Stimulated activated CD8-positive, alpha-beta memory T cell treated with anti-CD3 and anti-CD28 coated beads, Interleukin-12 subunit alpha, Interleukin-12 subunit beta, amount 100 ng/mL, for 1 hour (primary cell): ENCODE data around the gene DOP1A.

Experiments
- DNase-seq: peaks from one replicate; pipeline ENCODE4 v3.0.0-alpha.2; 2020; ENCODE audit warnings: low read depth

The DOP1A gene

GRCh38 chr6:83083476-83083875 lies 16.0 kb downstream of the DOP1A start:
- DNase-seq = no peak

GRCh38 chr6:83086751-83087150 lies 19.3 kb downstream of the DOP1A start:
- no peak for DNase-seq

DNA sequence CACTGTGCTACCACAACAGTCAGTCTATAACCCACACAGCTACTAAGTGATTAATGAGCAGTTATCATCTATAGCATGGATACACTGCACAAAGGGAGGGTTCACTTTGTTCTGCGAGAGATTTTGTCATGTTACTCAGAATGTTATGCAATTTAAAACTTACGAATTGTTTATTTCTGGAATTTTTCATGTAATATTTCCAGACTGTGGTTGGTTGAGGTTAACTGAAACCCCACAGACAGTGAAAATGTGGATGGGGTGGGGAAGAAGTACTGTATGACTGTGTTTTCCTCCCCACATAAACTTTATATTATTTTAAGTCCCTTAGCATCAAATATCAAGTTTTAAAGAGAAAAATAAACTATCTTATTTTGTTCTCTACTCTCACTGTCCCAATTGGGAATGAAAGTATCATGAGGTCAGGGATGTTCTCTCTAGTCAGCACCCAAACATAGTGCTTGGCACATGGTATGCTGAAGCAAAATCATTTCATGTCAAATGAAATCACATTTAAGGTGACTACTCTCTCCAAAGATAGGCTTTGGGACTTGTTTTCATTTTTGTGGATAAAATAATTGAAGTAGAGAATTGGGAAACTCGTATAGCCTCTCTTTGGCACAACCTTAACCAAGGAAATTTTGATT lies 25.4 kb downstream of the DOP1A start:
- DNase-seq = no peak

DNA sequence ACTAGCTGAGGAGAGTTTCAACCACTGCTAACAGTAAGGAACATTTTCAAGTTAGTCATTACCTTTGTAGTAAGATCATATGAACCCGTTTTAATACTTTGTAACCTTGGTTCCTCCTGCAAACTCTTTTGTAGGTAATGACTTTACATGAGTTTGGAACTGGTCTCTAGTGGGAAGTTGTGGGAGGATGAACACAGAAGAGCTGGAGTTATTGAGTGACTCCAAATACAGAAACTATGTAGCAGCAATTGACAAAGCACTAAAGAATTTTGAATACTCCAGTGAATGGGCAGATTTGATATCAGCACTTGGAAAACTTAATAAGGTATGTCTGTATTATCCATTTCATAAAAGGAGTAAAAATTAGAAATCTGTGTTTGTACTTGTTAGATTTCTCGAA lies 29.3 kb downstream of the DOP1A start:
- no peak for DNase-seq

DNA sequence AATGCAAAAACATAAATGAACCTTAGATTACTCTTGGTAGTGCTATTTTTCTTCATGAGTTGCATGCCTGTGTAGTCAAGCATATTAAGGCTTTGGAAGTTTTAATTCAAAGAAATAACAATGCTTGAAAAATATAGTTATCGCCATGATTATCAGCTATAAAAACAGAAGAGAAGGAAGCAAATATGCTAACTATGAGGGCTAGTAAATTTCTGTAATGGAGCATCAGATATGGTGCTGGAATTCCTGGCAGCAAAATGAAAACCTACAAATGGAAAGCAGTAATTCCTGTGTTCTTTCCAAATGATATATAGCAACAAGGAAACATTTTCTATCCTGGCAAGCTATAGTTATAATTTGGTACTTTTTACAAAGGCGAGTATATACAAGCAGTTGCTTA lies 29.7 kb downstream of the DOP1A start:
- DNase-seq = no peak

GRCh38 chr6:83097675-83098074 lies 30.2 kb downstream of the DOP1A start:
- no peak for DNase-seq

DNA sequence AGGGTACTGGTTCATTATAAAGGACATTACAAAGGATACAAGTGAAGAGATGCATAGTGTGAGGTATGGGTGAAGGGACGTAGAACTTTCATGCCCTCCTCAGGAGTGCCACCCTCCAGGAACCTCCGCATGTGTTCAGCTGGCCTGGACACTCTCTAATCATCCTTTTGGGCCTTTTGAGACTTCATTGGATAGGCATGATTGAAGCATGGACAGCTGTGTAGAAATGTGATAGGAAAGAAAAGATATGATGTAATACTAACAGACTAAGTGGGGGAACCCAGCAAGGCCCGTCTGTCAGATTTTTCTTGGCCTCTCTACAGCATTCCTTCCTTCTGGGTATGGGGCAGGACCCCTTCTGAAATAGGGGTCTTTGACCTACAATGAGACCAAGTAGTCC lies 31.1 kb downstream of the DOP1A start:
- no peak for DNase-seq

DNA sequence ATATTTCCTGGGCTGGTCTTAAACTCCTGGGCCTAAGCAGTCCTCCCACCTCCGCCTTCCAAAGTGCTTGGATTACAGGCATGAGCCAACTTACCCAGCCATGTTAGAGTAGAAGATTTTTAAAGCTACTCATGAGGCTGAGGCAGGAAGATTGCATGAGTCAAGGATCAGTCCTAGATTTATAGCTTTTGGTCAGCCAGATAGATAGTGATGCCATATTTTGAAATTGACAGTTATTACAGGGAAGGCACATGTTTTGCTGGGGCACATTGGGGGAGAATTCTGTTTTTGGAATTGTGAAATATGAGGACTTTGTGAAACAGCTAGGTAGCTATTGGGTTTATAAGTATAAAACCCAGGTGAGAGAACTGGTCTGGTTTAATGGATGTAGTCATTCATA lies 40.9 kb downstream of the DOP1A start:
- DNase-seq = no peak

GRCh38 chr6:83113258-83113657 lies 45.8 kb downstream of the DOP1A start:
- DNase-seq = no peak

- no peak for DNase-seq
Observed at GRCh38 chr6:83114164-83114563, 46.7 kb downstream of the DOP1A start.

GRCh38 chr6:83117802-83118201 lies 50.3 kb downstream of the DOP1A start:
- DNase-seq = no peak

GRCh38 chr6:83119742-83120300 lies 52.4 kb downstream of the DOP1A start:
- DNase-seq = no peak

DNA sequence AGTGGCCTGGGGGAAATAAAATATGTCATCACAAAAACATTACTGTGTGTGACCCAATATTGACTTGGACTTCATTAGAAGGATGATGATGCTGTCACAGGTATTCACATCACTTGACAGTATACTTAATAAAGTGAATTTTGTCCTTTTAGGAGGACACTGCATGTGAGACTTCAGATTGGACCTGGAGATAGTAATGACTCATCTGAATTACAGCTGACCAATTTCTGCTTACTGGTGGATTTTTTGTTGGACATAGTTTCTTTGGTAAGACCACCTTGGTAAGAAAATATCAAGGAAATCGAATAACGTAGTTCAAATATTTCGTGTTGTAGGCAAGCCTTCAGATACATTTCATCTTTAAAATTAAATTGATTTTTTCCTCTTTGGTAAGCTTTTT lies 57.1 kb downstream of the DOP1A start:
- DNase-seq = no peak

- DNase-seq = no peak
Observed at GRCh38 chr6:83125425-83125824, 58.0 kb downstream of the DOP1A start.

DNA sequence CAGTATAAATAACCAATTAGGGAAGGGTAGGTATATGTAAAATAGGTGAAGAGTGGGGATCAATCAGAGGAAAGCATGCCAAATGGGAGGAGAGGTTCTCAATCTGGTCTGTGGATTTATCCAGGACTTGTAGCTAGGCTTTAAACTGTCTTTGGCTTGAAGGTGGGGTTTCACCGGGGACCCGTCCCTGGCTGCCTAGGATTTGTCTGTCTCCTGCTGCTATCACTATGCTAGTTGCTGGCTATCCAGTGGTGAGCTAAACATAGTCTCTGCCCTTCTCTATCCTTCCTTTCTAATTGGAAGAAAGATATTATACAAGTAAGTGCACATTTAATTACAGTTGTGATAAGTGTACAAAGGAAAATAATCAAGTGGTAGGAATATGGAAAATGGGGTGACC lies 58.8 kb downstream of the DOP1A start:
- DNase-seq = no peak

DNA sequence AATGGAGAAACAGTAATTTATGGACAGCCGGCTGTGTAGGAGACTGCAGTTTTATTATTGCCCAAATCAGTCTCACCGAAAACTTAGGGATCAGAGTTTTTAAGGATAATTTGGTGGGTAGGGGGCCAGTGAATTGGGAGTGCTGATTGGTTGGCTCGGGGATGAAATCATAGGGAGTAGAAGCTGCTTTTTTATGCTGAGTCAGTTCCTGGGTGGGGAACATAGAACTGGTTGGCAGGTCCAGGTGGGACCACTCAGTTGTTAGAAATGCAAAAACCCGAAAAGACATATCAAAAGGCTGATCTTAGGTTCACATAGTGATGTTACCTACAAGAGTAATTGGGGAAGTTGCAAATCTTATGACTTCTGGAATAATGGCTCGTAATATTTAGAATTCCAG lies 59.3 kb downstream of the DOP1A start:
- no peak for DNase-seq

GRCh38 chr6:83127258-83127657 lies 59.8 kb downstream of the DOP1A start:
- DNase-seq = no peak

- no peak for DNase-seq
Observed at GRCh38 chr6:83127976-83128375, 60.5 kb downstream of the DOP1A start.

DNA sequence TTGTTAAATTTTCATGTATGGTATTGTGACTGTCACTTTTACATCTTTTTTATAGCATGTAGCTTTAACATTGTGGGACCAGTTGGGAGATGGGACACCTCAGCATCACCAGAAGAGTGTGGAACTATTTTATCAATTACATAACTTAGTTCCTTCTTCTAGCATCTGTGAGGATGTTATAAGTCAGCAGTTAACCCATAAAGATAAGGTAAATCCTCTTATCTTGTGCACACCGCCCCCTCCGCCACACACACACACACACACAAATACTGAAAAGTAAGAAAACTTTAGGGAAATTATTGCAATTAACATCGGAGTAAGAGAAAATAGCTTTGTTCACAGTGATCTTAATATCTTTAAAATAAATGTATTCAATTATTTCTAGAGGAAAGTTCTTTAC lies 64.7 kb downstream of the DOP1A start:
- DNase-seq = no peak

DNA sequence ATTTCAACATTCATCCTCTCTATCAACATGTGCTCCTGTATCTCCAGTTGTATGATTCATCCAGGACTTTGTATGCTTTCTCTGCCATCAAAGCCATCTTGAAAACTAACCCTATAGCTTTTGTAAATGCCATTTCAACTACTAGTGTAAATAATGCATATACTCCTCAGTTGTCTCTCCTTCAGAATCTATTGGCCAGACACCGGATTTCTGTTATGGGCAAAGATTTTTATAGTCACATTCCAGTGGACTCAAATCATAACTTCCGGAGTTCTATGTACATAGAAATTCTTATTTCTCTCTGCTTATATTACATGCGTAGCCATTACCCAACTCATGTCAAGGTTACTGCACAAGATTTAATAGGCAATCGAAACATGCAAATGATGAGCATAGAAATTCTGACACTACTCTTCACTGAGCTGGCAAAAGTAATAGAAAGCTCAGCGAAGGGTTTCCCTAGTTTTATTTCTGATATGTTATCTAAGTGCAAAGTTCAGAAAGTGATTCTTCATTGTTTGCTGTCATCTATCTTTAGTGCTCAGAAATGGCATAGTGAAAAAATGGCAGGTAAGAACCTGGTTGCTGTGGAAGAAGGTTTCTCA lies 70.7 kb downstream of the DOP1A start:
- no peak for DNase-seq

- DNase-seq = no peak
Observed at GRCh38 chr6:83138758-83139157, 71.3 kb downstream of the DOP1A start.

DNA sequence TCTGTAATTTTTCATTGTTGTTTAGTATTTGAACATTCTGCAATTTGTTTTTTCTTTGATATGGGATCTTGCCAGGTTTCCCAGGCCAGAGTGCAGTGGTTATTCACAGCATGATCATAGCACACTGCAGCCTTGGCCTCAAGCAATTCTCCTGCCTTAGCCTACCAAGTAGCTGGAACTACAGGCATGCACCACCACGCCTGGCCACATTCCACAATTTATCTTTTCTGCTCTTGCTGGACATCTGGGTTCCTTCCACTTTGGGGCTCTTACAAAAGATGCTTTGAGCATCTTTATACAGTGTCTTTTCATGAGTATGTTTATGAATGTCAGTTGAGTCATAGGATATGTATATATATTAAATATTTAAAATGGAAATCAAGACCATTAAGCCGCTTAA lies 83.6 kb downstream of the DOP1A start:
- DNase-seq = no peak

GRCh38 chr6:83152913-83153312 lies 85.4 kb downstream of the DOP1A start:
- no peak for DNase-seq
